ENCODE measurements around the gene CTSW.
A peak's percentile ranks its signal among the peaks of the same experiment; 100 is the strongest.

Gene CTSW

GRCh38 chr11:65859095-65859811 lies 20.4 kb upstream of the CTSW start:
- TF ChIP-seq SNAI2 (CRISPR knock-in tag; IDR thresholded peaks at IDR 0.05) = no peak
- TF ChIP-seq PATZ1 (CRISPR knock-in tag; IDR thresholded peaks at IDR 0.05; ENCODE audit: borderline replicate concordance) = peak; percentile 44; the same call in 1 of the 2 replicates
- ATAC-seq = peak; percentile 79

GRCh38 chr11:65859812-65860277 lies 19.8 kb upstream of the CTSW start:
- ATAC-seq = peak; percentile 0; the same call in 2 of the 3 replicates
- TF ChIP-seq ARNTL (CRISPR knock-in tag; IDR thresholded peaks at IDR 0.05; ENCODE audit: borderline replicate concordance, low read depth) (no peak), RARB (CRISPR knock-in tag; IDR thresholded peaks at IDR 0.05) (peak; percentile 14; the same call in 1 of the 2 replicates)

- peak; percentile 31; the same call in 1 of the 2 replicates for TF ChIP-seq PATZ1 (CRISPR knock-in tag; IDR thresholded peaks at IDR 0.05; ENCODE audit: borderline replicate concordance)
- no peak for TF ChIP-seq ARNTL (CRISPR knock-in tag; IDR thresholded peaks at IDR 0.05; ENCODE audit: borderline replicate concordance, low read depth)
- ATAC-seq = peak; percentile 63
Measured at GRCh38 chr11:65860278-65861164, 19.1 kb upstream of the CTSW start, which contains the start of gene MUS81. Gene MUS81, plus strand, starts transcription at chr11:65860433. Its CDS starts 321 bp downstream, at chr11:65860754.

- TF ChIP-seq TSHZ2 (CRISPR knock-in tag; IDR thresholded peaks at IDR 0.05) (0 out of 2 replicates have a peak, but pooled peaks have one; percentile 7), TCF4 (CRISPR knock-in tag; IDR thresholded peaks at IDR 0.05; ENCODE audit: borderline replicate concordance) (no peak)
- ATAC-seq = no peak
Measured at GRCh38 chr11:65861165-65861505, 18.5 kb upstream of the CTSW start.

- ATAC-seq = no peak
- TF ChIP-seq TOX (CRISPR knock-in tag; IDR thresholded peaks at IDR 0.05; ENCODE audit: borderline replicate concordance) (no peak), ZFP3 (CRISPR knock-in tag; IDR thresholded peaks at IDR 0.05) (no peak), BACH2 (CRISPR knock-in tag; IDR thresholded peaks at IDR 0.05; ENCODE audit: borderline replicate concordance) (no peak), GLIS3 (CRISPR knock-in tag; IDR thresholded peaks at IDR 0.05) (no peak), ESRRG (CRISPR knock-in tag; IDR thresholded peaks at IDR 0.05) (no peak), ARNTL (CRISPR knock-in tag; IDR thresholded peaks at IDR 0.05; ENCODE audit: borderline replicate concordance, low read depth) (no peak), ZC3H10 (CRISPR knock-in tag; IDR thresholded peaks at IDR 0.05) (no peak), ZNF8 (CRISPR knock-in tag; IDR thresholded peaks at IDR 0.05) (no peak), OSR1 (CRISPR knock-in tag; IDR thresholded peaks at IDR 0.05) (no peak), ZFP30 (CRISPR knock-in tag; IDR thresholded peaks at IDR 0.05) (no peak), TSHZ2 (CRISPR knock-in tag; IDR thresholded peaks at IDR 0.05) (no peak), RARB (CRISPR knock-in tag; IDR thresholded peaks at IDR 0.05) (no peak), CREB5 (CRISPR knock-in tag; IDR thresholded peaks at IDR 0.05; ENCODE audit: low read depth) (no peak), CSRNP3 (CRISPR knock-in tag; IDR thresholded peaks at IDR 0.05) (no peak), PPARA (CRISPR knock-in tag; IDR thresholded peaks at IDR 0.05; ENCODE audit: borderline replicate concordance) (no peak), TCF4 (CRISPR knock-in tag; IDR thresholded peaks at IDR 0.05; ENCODE audit: borderline replicate concordance) (no peak)
Measured at GRCh38 chr11:65861533-65862183, 18.0 kb upstream of the CTSW start.

All from SK-N-SH treated with all-trans-retinoic acid at 6 μM for 48 hours (cell line).